ENCODE measurements around the gene PCID2. TPM values are rescaled to one million over a fixed set of nuclear protein-coding genes. Genes with fewer than 3 reads are reported as not detected.

PCID2 gene
- total RNA-seq = 72.6 TPM

GRCh38 chr13:113208421-113209335 lies at the start of gene PCID2:
Gene PCID2, minus strand, starts transcription at chr13:113208669. Its CDS starts 35 bp downstream, at chr13:113208634.

GRCh38 chr13:113209336-113209758 lies 878 bp upstream of the PCID2 start, which contains the start of gene CUL4A:
Gene CUL4A, plus strand, starts transcription at chr13:113209613. Its CDS starts 15 bp downstream, at chr13:113209628.

GRCh38 chr13:113157929-113158747 lies 50.3 kb downstream of the PCID2 start, which contains the start of gene PROZ:
Gene PROZ, plus strand, starts transcription at chr13:113158648. Its CDS starts 13 bp downstream, at chr13:113158661.

Other genes starting within 250 kb of the PCID2 start
- 91.5 TPM for gene MCF2L, start 239.5 kb downstream of the PCID2 start, total RNA-seq
- gene F7, start 102.9 kb downstream of the PCID2 start, total RNA-seq = 2.1 TPM
- gene F10, start 85.9 kb downstream of the PCID2 start, total RNA-seq = 22.7 TPM
- not detected for gene PROZ, start 50.0 kb downstream of the PCID2 start, total RNA-seq
- 87.0 TPM for gene CUL4A, start 944 bp upstream of the PCID2 start, total RNA-seq
- 57.5 TPM for gene LAMP1, start 88.6 kb upstream of the PCID2 start, total RNA-seq
- 7.1 TPM for gene GRTP1, start 155.5 kb upstream of the PCID2 start, total RNA-seq
- gene ADPRHL1, start 244.8 kb upstream of the PCID2 start, total RNA-seq = 7.3 TPM